Gastrocnemius medialis (tissue), 4 donors: ENCODE measurements around the gene ELF4. TPM values are rescaled to one million over a fixed set of nuclear protein-coding genes. Genes with fewer than 3 reads are reported as not detected.

Experiments used
- ATAC-seq, 2 donors: fragments of 150-250 bp; one replicate each; pipeline ENCODE4 v1.9.1; 2016
- DNase-seq, 2 donors: peaks; one replicate each; pipeline ENCODE4 v3.0.0-alpha.2; 2019
- H3K27ac ChIP-seq, 4 donors: fragments of 200-600 bp; sonication (generic); 1 replicate in 1 of 4; 2 replicates in 3 of 4; pipeline ENCODE4 v1.5.1; 2016 to 2018; ENCODE audit warnings: mild to moderate bottlenecking in 2 of 4, moderate library complexity in 1 of 4
- H3K27me3 ChIP-seq, 3 donors: fragments of 200-600 bp; sonication (generic) in 2 of 3; 1 replicate in 1 of 3; 2 replicates in 2 of 3; pipeline versions ENCODE4 v1.5.1 to v1.6.0; 2016 to 2019; ENCODE audit warnings: mild to moderate bottlenecking in 1 of 3, moderate library complexity in 1 of 3
- H3K36me3 ChIP-seq, 2 donors: fragments of 200-600 bp; sonication (generic) in 1 of 2; one replicate each; pipeline ENCODE4 v1.5.1; 2017 to 2018
- H3K4me1 ChIP-seq, 2 donors: fragments of 200-600 bp; sonication (generic) in 1 of 2; one replicate each; pipeline ENCODE4 v1.5.1; 2016 to 2017; ENCODE audit warnings: mild to moderate bottlenecking in 2 of 2
- H3K4me3 ChIP-seq, 4 donors: fragments of 200-600 bp; sonication (generic) in 3 of 4; 1 replicate in 1 of 4; 2 replicates in 3 of 4; pipeline ENCODE4 v1.5.1; 2016 to 2019; ENCODE audit warnings: mild to moderate bottlenecking in 2 of 4
- H3K9me3 ChIP-seq, 3 donors: fragments of 200-600 bp; sonication (generic) in 2 of 3; 1 replicate in 1 of 3; 2 replicates in 2 of 3; pipeline ENCODE4 v1.5.1; 2016 to 2019
- CTCF ChIP-seq, 5 experiments: fragments of 450-650 bp in 3 of 5; fragments of 200-600 bp in 2 of 5; sonication (generic) in 2 of 5; IDR thresholded peaks in 4 of 5; conservative IDR thresholded peaks in 1 of 5; 1 replicate in 4 of 5; 2 replicates in 1 of 5; pipeline ENCODE4 v1.5.1; 2016 to 2019; ENCODE audit warnings: antibody characterized with exemption in 5 of 5, mild to moderate bottlenecking in 3 of 5, moderate library complexity in 3 of 5
- POLR2A ChIP-seq, 2 donors: fragments of 450-650 bp; IDR thresholded peaks; one replicate each; pipeline ENCODE4 v1.6.1; 2017; ENCODE audit warnings: antibody characterized with exemption in 2 of 2, mild to moderate bottlenecking in 2 of 2, moderate library complexity in 2 of 2
- in situ Hi-C, 4 donors: fragments of 200-750 bp; cut with MboI; loops; one replicate each; pipeline versions ENCODE4 v1.15.0 to v1.8.0; 2017; ENCODE audit warnings: low sequenced_read_pairs in 4 of 4
- intact Hi-C: fragments of 100-400 bp; cut with DNase I; formaldehyde crosslinking; loops from one replicate; pipeline ENCODE4 v1.15.1; 2023; ENCODE audit warnings: low total_unique reads
- total RNA-seq, 4 donors: library from RNA; depleted of rRNA; stranded (reverse); fragments of >200 nt; gene quantifications; one replicate each; pipeline versions ENCODE4 v1.1.0 to v1.2.3, GENCODE V29; 2016

The ELF4 gene
- total RNA-seq, 4 donors from 2014 or later: 0.70 to 2.3 (median 1.4) TPM

GRCh38 chrX:130105244-130105643 lies 5.1 kb downstream of the ELF4 start:
- H3K9me3 ChIP-seq: no peaks in the 10 kb centered on the region
- H3K4me3 ChIP-seq: no peak overlapping the region
- DNase-seq (no peak), ATAC-seq (no peak)
- no peaks in the 10 kb centered on the region for H3K36me3 ChIP-seq
- TF ChIP-seq CTCF (IDR thresholded peaks at IDR 0.05 in 4 of 5, conservative IDR thresholded peaks at IDR 0.05 in 1 of 5): no peak
- TF ChIP-seq POLR2A (IDR thresholded peaks at IDR 0.05): no peak
- intact Hi-C loops (no loop called here), in situ Hi-C loops (no loop called here)
- H3K27me3 ChIP-seq: peaks cover 0 to 8% (median 7%) of the 10 kb centered on the region in 3 donors
- peak overlapping the region in 2 of 4 donors; percentile 14 to 43 for H3K27ac ChIP-seq
- H3K4me1 ChIP-seq: no peaks in the 10 kb centered on the region

- peak overlapping the region in 2 of 4 donors; percentile 6 to 51 for H3K27ac ChIP-seq
- DNase-seq (no peak), ATAC-seq (no peak)
- H3K9me3 ChIP-seq: no peaks in the 10 kb centered on the region
- in situ Hi-C loops: no loop called here
- no peak overlapping the region for H3K4me3 ChIP-seq
- intact Hi-C loops: no loop called here
- no peaks in the 10 kb centered on the region for H3K36me3 ChIP-seq
- no peak for TF ChIP-seq POLR2A (IDR thresholded peaks at IDR 0.05)
- no peak for TF ChIP-seq CTCF (IDR thresholded peaks at IDR 0.05 in 4 of 5, conservative IDR thresholded peaks at IDR 0.05 in 1 of 5)
- H3K4me1 ChIP-seq: peaks cover 3 to 4% of the 10 kb centered on the region in 2 donors
- H3K27me3 ChIP-seq: no peaks in the 10 kb centered on the region
Observed at GRCh38 chrX:130103605-130104004, 6.7 kb downstream of the ELF4 start.

- TF ChIP-seq CTCF (IDR thresholded peaks at IDR 0.05 in 4 of 5, conservative IDR thresholded peaks at IDR 0.05 in 1 of 5) (no peak), POLR2A (IDR thresholded peaks at IDR 0.05) (no peak)
- ATAC-seq (peak; percentile 76 to 90), DNase-seq (peak; percentile 40 to 71)
- no peaks in the 10 kb centered on the region for H3K36me3 ChIP-seq
- intact Hi-C loops: no loop called here
- H3K9me3 ChIP-seq: no peaks in the 10 kb centered on the region
- no peaks in the 10 kb centered on the region for H3K27me3 ChIP-seq
- H3K27ac ChIP-seq: peak overlapping the region; percentile 39 to 57 (median 46)
- H3K4me3 ChIP-seq: no peak overlapping the region
- in situ Hi-C loops: no loop called here
- peaks cover 4 to 5% of the 10 kb centered on the region in 2 donors for H3K4me1 ChIP-seq
Observed at GRCh38 chrX:130100180-130100579, 10.1 kb downstream of the ELF4 start.

- Histone ChIP-seq H3K9me3 (no peaks in the 10 kb centered on the region), H3K4me3 (no peak overlapping the region), H3K27ac (peak overlapping the region in 1 of 4 donors; percentile 6), H3K36me3 (no peaks in the 10 kb centered on the region), H3K27me3 (no peaks in the 10 kb centered on the region), H3K4me1 (peaks cover 4 to 5% of the 10 kb centered on the region in 2 donors)
- TF ChIP-seq CTCF (IDR thresholded peaks at IDR 0.05 in 4 of 5, conservative IDR thresholded peaks at IDR 0.05 in 1 of 5): no peak
- no peak for TF ChIP-seq POLR2A (IDR thresholded peaks at IDR 0.05)
- in situ Hi-C loops: no loop called here
- DNase-seq (no peak), ATAC-seq (no peak)
- intact Hi-C loops: no loop called here
Observed at GRCh38 chrX:130098210-130098552, 12.1 kb downstream of the ELF4 start.
